DOHH2 (cell line): ENCODE data around the gene LIN28A.

Source experiments
- H3F3A ChIP-seq: fragments of 200-600 bp; sonication (generic), shearing (Covaris generic); 2 replicates; pipeline ENCODE4 v1.6.0; 2016; ENCODE audit warnings: antibody characterized with exemption, mild to moderate bottlenecking; ENCODE audit not compliant: control insufficient read depth, insufficient read depth
- H3K27ac ChIP-seq: fragments of 200-600 bp; sonication (generic); 2 replicates; pipeline ENCODE4 v1.5.1; 2014; ENCODE audit warnings: low read depth, mild to moderate bottlenecking, low read length, moderate library complexity
- H3K27me3 ChIP-seq: fragments of 200-600 bp; sonication (generic); 2 replicates; pipeline ENCODE4 v1.6.1; 2014; ENCODE audit warnings: mild to moderate bottlenecking, low read length, mixed read lengths; ENCODE audit not compliant: control insufficient read depth
- H3K36me3 ChIP-seq: fragments of 200-600 bp; sonication (generic); 2 replicates; pipeline ENCODE4 v1.6.1; 2014; ENCODE audit warnings: mild to moderate bottlenecking, low read length, moderate library complexity, mixed read lengths; ENCODE audit not compliant: control insufficient read depth
- H3K4me1 ChIP-seq: fragments of 200-600 bp; sonication (generic); 2 replicates; pipeline ENCODE4 v1.6.1; 2014; ENCODE audit warnings: mild to moderate bottlenecking, low read length, mixed read lengths; ENCODE audit not compliant: control insufficient read depth
- H3K4me2 ChIP-seq: fragments of 200-600 bp; sonication (generic); 2 replicates; pipeline ENCODE4 v1.6.0; 2014; ENCODE audit warnings: mild to moderate bottlenecking, low read length, moderate library complexity
- H3K4me3 ChIP-seq: fragments of 200-600 bp; sonication (generic); 2 replicates; pipeline ENCODE4 v1.5.1; 2014; ENCODE audit warnings: mild to moderate bottlenecking, low read length, mixed read lengths
- H3K79me2 ChIP-seq: fragments of 200-600 bp; sonication (generic); 2 replicates; pipeline ENCODE4 v1.6.1; 2014; ENCODE audit warnings: mild to moderate bottlenecking, low read length, mixed read lengths; ENCODE audit not compliant: control insufficient read depth
- H3K9me2 ChIP-seq: fragments of 200-600 bp; sonication (generic); replicated peaks from 2 replicates; pipeline ENCODE4 v1.6.1; 2014; ENCODE audit warnings: mild to moderate bottlenecking, low read length, mixed read lengths; ENCODE audit not compliant: control insufficient read depth
- H3K9me3 ChIP-seq: fragments of 200-600 bp; sonication (generic); 2 replicates; pipeline ENCODE4 v1.6.1; 2014; ENCODE audit warnings: antibody characterized with exemption, low read length, mixed read lengths; ENCODE audit not compliant: control insufficient read depth, insufficient read depth
- H4K20me1 ChIP-seq: fragments of 200-600 bp; sonication (generic); 2 replicates; pipeline ENCODE4 v1.6.0; 2014; ENCODE audit warnings: low read depth, mild to moderate bottlenecking, antibody characterized with exemption, low read length, moderate library complexity; ENCODE audit not compliant: control insufficient read depth, insufficient read depth
- EZH2phosphoT487 ChIP-seq: fragments of 200-600 bp; sonication (generic); IDR thresholded peaks from 2 replicates; pipeline ENCODE4 v1.6.1; 2017; ENCODE audit warnings: borderline replicate concordance, mild to moderate bottlenecking, antibody characterized with exemption, low read length, moderate library complexity, mixed read lengths
- TF ChIP-seq, protein P1 (sequence below): fragments of 200-600 bp; sonication (generic); IDR thresholded peaks from one replicate; pipeline ENCODE4 v1.5.1; 2014; ENCODE audit warnings: antibody characterized with exemption, mild to moderate bottlenecking, low read depth, low read length; ENCODE audit not compliant: poor library complexity, severe bottlenecking

Gene LIN28A

DNA sequence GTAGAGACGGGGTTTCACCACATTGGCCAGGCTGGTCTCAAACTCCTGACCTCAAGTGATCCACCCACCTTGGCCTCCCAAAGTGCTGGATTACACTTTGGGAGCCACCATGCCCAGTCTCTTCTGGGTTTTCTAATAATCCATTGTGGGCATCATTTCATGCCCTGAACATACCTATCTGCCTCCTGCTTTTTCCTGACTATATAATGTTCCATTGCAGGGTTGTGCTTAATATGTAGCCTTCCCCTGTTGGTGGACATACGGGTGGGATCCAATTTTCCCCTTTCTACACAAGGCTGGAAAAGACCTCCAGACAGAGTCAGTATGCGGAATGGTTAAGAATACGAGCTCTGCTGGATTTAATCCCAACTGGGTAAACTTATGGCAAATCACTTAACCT lies 34.6 kb upstream of the LIN28A start:
- H3K27me3 ChIP-seq: peaks cover 24% of the 10 kb centered on the region
- H3K79me2 ChIP-seq: no peaks in the 10 kb centered on the region
- H3K36me3 ChIP-seq: no peaks in the 10 kb centered on the region
- no peak for TF ChIP-seq EZH2phosphoT487
- TF ChIP-seq, protein P1, sequence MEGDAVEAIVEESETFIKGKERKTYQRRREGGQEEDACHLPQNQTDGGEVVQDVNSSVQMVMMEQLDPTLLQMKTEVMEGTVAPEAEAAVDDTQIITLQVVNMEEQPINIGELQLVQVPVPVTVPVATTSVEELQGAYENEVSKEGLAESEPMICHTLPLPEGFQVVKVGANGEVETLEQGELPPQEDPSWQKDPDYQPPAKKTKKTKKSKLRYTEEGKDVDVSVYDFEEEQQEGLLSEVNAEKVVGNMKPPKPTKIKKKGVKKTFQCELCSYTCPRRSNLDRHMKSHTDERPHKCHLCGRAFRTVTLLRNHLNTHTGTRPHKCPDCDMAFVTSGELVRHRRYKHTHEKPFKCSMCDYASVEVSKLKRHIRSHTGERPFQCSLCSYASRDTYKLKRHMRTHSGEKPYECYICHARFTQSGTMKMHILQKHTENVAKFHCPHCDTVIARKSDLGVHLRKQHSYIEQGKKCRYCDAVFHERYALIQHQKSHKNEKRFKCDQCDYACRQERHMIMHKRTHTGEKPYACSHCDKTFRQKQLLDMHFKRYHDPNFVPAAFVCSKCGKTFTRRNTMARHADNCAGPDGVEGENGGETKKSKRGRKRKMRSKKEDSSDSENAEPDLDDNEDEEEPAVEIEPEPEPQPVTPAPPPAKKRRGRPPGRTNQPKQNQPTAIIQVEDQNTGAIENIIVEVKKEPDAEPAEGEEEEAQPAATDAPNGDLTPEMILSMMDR: no peak
- no peaks in the 10 kb centered on the region for H3K9me3 ChIP-seq
- no peak overlapping the region for H3K27ac ChIP-seq
- no peaks in the 10 kb centered on the region for H3F3A ChIP-seq
- H4K20me1 ChIP-seq: no peaks in the 10 kb centered on the region
- H3K4me3 ChIP-seq: no peak overlapping the region
- no peaks in the 10 kb centered on the region for H3K9me2 ChIP-seq
- H3K4me1 ChIP-seq: peaks cover 12% of the 10 kb centered on the region
- no peak overlapping the region for H3K4me2 ChIP-seq

DNA sequence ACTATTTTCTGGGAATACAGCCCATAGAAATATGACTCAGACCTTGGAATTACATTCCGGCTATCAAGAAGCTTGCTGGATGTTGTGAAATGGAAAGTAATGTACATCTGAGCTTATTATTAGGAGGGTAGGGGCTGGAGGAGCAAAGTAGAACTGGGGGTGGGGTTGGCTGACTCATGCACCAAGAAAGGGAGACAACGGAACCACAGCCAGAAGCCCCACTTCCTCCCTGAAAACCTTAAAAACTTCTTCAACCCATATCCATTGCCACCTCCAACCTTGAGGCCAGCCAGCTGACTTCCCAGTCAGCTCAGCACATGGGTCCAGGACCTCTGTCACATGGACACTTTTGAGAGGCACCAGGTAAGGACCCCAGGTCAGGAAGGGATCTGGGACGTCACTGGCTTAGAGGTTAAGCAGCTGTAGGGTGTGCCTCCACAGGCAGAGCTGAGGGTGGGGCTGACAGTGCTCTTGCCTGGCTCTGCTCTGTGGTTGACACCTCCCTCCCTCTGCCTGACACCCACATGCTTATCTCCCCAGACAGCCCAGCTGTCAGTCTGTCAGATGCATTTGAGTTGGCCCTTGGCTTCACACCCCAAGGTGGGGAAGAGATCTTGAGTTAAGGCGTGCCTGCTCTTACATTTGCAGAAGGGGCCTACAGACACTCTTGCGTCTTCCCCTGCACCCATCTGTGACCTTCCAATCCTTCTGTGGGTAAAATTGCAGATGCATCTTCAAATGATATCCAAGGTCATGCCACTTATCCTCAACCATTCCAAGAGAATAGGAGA lies 32.3 kb upstream of the LIN28A start:
- Histone ChIP-seq H4K20me1 (no peaks in the 10 kb centered on the region), H3K4me1 (peaks cover 9% of the 10 kb centered on the region), H3K36me3 (no peaks in the 10 kb centered on the region), H3K4me2 (no peak overlapping the region), H3K9me2 (no peaks in the 10 kb centered on the region), H3K27ac (no peak overlapping the region), H3K79me2 (no peaks in the 10 kb centered on the region), H3K9me3 (no peaks in the 10 kb centered on the region), H3K4me3 (no peak overlapping the region), H3K27me3 (peaks cover 24% of the 10 kb centered on the region), H3F3A (no peaks in the 10 kb centered on the region)
- no peak for TF ChIP-seq EZH2phosphoT487
- TF ChIP-seq, protein P1: no peak

DNA sequence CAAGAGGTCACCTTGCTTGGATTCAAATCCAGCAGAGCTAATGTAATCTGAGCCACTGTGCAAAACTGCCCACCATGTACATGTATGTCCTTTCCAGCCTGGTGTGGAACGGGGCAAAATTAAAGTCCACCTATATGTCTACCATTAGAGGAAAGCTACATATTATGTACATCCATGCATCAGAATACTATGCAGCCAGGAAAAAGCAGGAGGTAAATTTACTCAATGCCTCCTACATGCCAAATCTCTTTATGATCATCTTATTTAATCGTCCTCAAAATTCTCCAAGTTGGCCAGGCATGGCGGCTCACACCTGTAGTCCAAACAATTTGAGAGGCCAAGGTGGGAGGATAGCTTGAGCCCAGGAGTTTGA lies 31.8 kb upstream of the LIN28A start:
- TF ChIP-seq EZH2phosphoT487: no peak
- TF ChIP-seq, protein P1: no peak
- H3K79me2 ChIP-seq: no peaks in the 10 kb centered on the region
- no peaks in the 10 kb centered on the region for H3K9me2 ChIP-seq
- H3K4me2 ChIP-seq: no peak overlapping the region
- peaks cover 21% of the 10 kb centered on the region for H3K27me3 ChIP-seq
- H4K20me1 ChIP-seq: no peaks in the 10 kb centered on the region
- H3K4me3 ChIP-seq: no peak overlapping the region
- H3K36me3 ChIP-seq: no peaks in the 10 kb centered on the region
- H3F3A ChIP-seq: no peaks in the 10 kb centered on the region
- peaks cover 9% of the 10 kb centered on the region for H3K4me1 ChIP-seq
- no peak overlapping the region for H3K27ac ChIP-seq
- H3K9me3 ChIP-seq: no peaks in the 10 kb centered on the region
